HG02852 (cell line): ENCODE results near the gene TMBIM6.
"Not testable (repeated sequence)": the region's sequence is repeated elsewhere in the genome, so short reads cannot be mapped to it uniquely, and the experiment has no call there.

Source experiments
- ATAC-seq: cut with Tn5 transposase; IDR thresholded peaks from one replicate; pipeline ENCODE4 v1.9.1; 2021; ENCODE audit warnings: mild to moderate bottlenecking, moderate library complexity; ENCODE audit not compliant: unreplicated experiment

Gene TMBIM6

DNA sequence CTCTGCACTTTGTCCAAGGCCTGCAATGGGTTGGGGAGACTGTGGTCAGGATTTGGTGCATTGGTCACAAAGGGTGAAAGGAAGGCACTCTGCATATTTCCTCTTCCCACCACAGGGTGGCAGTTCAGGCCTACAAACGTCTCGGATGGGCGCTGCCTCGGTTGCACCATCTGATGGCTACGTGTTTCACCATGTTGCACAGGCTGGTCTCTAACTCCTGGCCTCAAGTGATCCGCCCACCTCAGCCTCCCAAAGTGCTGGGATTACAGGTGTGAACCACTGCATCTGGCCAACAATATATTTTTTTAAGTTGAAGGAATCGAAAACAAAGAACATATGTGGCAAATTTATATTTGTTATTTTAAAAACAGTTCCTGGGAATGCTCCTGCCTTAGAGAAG, 35.1 kb downstream of the TMBIM6 start:
- ATAC-seq: no peak

DNA sequence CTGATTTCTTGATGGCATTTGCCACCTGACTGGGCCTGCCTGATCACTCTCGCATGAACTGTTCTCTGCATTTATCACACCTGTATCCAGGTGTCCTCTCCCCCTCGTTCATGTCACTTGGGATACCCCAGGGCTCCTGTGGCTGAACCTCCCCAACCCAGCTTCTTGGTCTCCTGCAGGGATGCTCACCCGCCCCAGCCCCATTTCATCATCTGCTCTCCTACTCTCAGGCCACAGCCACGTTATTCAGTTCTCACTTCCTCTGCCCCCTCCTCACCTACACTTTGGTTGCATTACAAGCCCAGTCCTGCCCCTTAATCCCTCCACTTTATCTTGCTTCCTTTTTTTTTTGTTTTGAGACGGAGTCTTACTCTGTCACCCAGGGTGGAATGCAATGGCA, 35.5 kb downstream of the TMBIM6 start:
- ATAC-seq: no peak

DNA sequence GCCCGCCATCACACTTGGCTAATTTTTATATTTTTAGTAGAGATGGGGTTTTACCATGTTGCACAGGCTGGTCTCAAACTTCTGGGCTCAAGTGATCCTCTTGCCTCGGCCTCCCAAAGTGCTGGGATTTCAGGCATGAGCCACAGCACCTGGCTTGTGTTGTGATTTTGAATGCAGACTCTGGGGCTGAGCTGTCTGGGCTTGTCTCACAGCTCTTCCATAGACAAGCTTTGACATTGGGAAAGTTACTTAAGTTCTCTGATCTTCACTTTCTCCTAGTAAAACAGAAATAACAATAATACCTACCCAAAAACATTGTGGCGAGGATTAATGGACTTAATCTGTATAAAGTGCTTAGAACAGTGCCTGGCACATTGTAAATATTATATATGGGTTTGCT, 36.0 kb downstream of the TMBIM6 start:
- no peak for ATAC-seq

DNA sequence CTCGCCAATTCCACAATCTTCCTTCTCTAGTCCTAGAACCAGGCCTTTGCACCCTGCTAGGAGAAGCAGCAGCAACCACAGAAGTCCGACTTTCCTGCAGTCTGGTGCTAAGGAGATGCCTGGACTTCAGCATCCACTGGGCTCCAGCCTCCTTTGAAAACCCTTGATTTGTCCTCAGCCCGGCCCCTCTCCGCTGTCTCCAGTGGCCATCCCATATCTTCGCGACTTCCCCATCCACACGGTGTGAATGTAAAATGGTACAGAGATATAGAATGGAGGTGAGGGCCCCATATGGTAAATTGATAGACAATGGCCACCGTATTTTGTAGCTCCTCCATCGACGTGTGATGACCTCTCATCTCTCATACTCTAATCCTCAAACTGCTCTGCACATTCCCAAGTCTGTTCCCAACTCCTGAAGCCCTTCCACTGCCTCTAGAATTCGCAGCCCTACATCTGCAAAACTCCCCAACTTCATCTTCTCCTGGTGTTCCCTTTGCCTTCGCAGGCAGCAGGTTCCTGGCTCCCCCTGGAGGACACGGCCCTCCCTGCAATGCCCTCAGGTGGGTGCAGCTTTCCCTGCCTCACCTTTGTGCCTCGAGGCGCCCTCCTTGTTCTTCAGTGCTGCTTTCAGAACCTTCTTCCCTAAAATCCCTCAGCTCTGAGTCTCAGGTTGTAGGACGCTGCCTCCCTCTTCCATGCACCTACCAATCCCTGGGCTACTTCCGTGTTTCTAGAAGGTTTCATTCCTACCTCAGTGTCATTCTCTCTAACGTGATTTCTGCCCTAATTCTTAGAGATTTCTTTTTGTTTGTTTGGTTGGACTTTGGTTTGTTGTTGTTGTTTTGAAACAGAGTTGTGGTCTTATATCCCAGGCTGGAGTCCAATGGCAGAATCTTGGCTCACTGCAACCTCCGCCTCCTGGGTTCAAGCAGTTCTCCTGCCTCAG, 36.7 kb downstream of the TMBIM6 start:
- ATAC-seq: no peak

DNA sequence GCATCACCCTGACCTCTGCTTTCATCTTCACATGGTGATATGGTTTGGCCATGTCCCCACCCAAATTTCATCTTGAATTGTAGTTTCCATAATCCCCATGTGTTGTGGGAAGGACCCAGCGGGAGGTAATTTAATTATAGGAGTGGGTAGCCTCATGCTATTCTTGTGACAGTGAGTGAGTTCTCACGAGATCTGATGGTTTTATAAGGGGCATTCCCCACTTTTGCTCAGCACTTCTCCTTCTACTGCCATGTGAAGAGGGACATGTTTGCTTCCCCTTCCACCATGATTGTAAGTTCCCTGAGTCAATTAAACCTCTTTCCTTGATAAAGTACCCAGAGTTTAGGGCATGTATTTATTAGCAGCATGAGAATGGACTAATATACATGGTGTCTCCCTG, 38.2 kb downstream of the TMBIM6 start:
- ATAC-seq: no peak

DNA sequence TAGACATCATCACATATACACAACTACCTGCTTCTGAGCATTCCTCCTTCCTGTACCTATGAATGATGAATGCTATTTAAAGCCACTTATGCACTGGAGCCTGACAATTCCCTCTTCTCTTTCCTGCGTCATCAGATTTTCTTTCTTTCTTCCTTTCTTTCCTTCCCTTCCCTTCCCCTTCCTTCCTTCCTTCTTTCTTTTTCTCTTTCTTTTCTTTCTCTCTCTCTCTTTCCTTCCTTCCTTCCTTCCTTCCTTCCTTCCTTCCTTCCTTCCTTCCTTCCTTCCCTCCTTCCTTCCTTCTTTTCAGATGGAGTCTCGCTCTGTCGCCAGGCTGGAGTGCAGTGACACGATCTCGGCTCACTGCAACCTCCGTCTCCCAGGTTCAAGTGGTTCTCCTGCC, 39.6 kb downstream of the TMBIM6 start:
- not testable (repeated sequence) for ATAC-seq

DNA sequence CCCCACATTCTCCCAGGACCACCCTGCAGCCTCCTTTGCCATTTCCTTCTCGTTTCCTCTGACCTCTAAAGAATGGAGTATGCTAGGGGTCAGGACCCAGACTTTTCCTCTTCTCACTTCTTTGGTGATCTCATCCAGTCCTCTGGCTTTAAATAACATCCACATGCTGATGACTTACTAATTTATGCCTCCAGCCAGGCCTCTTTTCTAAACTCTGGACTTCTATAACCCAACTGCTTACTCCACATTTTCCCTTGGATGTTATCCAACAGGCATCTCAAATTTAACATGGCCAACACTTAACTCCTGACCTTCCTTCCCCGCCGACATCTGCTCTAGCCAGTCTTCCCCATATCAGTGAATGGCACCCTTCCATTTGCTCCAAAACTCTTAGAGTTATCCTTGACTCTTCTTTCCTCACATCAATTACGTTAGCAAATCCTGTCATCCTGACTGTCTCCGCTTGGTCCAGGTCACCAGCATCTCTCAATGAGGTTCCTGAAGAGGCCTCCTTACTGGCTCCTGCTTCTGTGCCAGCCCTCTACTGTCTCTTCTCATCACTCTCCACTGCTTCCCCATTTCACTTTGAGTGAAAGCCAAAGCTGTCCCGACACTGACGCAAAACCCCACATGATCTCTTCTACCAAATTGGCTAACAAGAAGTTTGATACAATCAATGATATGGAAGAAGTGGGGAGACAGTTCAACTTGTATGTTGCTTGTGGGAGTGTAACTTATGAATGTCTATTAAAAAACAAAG, 42.7 kb downstream of the TMBIM6 start:
- ATAC-seq: no peak

DNA sequence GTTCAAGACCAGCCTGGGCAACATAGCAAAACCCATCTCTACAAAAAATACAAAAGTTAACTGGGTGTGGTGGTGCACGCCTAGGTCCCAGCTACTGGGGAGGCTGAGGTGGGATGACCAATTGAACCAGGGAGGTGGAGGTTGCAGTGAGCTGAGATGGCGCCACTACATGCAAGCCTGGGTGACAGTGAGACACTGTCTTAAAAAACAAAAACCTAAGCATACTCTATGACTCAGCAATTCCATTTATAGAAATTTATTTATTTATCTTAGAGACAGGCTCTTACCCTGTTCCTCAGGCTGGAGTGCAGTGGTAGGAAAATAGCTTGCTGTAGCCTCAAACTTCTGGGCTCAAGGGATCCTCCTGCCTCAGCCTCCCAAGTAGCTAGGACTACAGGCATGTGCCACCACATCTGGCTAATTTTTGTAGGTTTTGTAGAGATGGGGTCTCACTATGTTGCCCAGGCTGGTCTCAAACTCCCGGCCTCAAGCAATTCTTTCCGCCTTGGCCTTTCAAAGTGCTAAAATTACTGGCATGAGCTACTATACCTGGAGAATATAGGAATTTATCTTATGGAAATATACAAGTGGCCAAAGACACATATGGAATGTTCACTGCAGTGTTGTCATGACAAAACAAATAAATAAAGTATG, 43.5 kb downstream of the TMBIM6 start:
- ATAC-seq: no peak

DNA sequence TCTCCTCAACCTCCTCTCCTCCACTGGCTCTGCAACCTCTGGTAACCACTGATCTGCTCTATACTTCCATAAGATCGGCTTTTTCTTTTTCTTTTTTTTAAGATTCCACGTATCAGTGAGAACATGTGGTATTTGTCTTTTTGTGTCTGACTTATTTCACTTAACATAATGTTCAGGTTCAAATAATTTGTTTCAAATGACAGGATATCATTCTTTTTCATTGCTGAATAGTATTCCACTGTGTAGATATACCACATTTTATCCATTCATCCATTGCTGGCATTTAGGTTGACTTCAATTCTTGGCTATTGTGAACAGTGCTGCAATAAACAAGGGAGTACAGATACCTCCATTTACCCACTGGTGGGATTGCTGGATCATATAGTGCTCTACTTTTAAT, 46.3 kb downstream of the TMBIM6 start:
- no peak for ATAC-seq

DNA sequence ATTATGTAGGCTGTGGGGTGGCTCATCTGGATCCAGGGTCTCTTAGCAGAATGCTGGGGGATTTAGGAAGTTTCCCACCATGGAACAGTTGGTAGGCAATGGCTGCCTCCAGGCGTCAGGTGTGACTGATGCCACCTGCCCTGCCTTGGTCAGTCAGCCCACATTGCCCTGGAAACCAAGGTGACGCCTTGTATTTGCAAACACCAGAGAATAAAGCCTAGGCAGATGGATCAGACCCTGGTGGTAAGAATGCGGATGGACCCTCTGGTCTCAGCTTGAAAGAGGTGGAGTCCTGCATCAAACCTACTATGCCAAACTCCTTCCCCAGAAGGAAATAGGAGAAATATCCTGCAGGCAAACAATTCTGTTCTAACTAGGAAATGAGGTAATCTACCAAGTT, 48.6 kb downstream of the TMBIM6 start:
- no peak for ATAC-seq

DNA sequence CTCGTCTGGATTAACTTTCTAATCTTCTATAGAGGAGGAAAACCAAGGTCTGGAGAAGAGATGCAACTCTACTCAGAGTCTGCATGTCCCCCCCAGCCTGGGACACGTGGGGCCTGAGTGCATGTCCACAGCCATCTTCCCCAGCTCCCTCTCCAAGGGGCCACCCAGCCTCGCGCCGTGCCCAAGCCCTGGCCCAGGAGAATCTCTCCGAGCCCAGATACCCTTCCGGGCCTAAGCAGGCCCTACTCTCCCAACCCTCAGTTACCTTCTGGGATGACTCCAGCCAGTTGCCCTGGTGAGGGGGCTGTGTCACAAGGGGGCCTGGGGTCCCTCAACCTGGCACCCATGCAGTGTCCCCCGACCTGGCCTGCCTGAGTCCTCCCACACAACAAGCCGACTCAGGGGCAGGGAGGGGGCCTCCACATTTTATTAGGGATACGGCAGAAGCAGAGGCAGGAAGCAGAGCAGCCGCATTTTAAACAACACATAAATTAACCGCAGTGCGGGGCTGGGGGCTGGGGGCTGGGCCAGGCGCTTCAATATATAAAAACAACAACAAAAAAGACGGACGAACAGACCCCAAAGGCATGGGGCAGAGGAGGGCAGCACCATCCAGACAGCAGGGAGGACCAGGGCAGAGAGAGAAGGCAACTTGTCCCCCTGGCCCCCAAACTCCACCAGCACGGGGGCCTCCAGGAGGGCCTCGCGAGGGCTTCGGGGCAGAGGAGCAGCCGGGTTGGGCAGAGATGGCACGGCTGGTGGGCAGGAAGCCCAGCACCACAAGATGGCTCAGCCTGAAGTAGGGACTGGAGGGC, 49.6 kb downstream of the TMBIM6 start:
- no peak for ATAC-seq

DNA sequence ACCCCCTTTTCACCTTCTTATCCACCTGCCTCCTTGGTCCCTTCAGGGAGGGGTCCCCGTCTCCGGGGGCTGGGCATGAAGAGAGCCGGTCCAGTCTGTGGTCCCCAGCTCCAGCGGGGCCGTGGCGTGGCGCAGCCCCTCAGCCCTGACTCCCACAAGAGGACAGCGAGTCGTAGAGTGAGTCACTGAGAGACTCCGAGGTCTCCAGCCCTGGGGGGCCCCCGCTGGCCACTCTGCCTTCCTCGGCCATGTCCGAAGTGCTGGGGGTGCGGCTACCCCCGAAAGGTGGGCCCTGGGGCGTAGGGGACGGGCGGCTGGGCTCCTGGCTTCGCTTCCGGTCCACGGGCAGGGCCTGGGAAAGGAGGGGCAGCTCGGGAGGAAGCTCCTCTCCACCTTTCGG, 50.3 kb downstream of the TMBIM6 start:
- no peak for ATAC-seq

DNA sequence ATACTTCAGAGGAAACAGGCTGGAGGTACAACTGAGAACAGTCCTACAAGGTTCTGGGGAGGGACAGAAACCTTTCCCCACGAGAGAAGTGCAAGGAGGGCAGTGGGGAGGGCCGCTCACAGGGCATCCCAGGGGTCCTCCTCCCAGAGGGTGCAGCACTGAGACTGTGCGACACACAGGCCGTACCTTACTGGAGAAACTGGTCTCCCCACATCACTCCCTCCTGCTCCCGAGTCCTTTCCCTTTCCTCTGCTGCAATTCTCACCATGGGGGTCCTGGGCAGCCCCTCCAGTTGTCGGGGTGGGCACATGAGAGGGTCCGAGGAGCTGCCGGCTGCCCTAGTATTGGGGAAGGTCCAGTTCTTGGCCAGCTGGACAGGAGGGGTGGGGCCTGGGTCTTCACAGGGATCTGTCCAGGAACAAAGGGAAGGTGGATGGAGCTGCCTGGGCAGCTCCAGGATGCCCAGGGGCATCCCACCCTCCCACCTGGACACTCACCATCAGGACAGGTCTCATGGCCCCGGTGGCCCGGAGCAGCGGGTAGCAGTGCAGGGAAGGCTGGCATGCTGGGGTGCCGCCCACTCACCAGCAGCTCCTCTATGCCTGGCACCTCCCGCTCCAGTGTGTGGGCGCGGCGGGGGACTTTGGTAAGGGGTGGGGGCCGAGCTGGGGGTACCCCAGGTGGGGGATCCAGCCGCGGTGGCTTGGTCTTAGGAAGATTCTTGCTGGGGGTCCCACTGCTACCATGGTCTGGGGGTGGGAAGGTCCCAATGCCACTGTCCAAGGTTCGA, 51.0 kb downstream of the TMBIM6 start:
- ATAC-seq: no peak

DNA sequence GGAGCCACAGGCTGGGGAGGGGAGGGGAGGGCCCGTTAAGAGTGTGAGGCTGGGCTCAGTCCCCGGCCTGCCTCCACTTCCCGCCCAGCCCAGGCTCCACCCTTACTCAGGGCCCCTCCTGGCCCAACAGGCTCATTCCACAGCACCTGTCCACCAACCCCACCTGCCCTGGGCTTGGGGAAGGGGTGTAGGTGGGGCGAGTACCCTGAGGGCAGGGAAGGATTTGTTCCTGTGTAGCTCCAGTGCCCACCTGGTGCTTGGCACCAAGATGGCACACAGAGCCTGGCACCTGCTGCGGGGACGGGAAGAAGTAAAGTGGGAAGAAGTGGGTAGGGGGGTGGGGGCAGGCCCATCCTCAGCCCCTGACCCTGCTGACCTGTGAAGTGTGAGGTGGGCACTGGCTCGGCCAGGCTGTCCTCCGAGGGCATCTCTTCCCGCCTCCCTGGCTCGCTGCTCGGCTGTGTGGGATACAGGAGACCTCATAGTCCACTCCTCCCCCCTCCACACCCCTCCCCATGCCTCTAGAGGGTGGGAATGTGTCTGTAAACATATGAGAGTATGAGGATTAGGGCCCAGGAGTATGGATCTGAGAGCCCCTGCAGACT, 51.7 kb downstream of the TMBIM6 start:
- no peak for ATAC-seq

DNA sequence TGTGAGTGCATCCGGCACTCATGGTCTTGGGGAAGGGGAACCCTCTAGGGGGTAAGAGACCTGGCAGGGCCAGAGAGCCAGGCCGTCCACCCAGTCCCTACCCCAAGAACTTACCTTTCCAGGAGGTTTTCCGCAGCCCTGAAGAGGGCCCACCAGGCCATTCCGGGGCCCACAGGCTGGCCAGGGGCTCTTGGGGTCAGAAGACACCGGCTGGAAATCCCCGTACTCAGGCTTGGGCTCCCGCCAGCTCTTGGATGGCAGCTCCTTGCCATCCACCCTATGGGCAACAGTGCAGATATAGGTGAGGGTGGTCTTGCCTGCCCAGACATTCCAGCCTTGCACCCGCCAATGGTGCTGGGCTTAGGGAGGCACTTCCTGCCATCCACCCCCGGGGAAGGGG, 52.3 kb downstream of the TMBIM6 start:
- no peak for ATAC-seq

DNA sequence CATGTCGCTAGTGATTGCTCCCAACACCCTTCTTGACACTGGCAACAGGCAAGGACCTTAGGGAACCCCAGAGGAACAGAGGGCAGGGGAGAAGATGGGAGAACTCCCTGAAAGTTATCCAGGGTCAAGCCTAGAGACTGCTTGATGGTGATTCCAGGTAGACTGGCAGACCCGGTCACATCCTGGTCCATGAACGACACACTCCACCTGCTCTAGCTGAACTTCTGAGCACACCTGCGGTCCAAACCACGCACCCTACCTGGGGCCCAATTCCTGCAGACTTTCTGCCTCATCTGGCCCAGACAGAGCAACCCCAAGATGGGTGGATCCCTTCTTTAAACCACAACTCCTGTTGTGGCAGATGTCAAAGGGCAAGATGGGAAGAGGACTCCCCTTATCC, 52.7 kb downstream of the TMBIM6 start:
- no peak for ATAC-seq

DNA sequence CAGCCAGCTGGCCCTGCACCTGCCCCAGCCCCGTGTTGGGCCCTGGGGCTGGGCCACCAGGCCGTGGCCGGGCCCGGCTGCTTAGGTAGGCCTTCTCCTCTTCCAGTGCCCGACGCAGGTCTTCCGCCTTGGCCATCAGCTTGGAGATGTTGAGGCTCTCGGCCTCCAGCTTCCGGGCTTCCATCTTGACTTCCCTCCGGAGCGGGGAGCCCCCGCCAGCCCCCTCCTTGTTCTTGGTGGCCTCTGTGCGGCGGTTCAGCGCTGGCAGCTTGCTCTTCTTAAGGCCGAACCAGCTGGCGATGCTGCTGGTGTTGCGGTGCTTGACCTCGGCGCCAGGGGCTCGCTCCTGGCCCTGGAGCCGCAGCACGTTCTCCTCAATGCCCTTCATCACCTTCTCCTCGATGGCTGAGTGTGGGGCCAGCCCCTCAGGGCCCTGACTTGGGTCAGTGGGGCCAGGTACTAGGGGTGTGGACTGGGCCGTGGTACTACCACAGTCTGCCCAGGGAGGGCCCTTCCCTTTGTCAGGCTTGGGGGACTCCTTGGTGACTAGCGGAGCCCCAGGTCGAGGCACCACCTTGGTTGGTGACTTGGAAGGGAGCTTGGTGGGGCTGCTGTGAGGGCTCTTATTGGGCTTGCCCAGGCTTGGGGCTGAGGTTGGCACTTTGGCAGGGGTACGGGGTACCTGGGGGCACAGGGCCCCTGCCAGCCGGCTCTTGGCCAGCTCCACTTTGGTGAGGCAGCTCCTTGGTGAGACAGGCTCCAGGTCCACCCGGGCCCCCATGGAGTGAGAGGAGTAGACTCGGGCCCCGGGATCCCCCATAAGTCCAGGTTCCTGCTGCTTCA, 53.7 kb downstream of the TMBIM6 start:
- no peak for ATAC-seq

DNA sequence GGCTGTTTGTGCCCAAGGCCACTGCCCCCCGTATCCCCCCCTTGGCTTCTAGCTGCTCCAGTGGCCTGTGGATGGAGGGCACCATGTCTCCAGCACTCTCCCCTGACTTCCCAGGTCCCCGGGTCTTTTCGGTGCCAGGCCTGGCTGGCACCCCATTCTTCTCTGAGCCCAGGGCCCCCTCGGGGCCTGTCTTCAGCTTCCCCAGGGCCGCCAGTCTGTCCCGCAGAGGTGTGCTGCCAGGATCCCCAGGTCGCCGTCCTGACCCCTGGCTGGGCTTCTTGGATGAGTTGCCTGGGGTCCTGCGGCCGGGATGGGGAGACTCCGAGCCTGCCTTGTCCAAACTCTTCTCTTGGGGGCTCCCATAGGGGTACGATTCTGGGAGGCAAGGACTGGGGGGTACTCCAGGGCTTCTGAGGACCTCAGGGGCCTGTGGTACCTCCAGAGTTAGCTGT, 54.3 kb downstream of the TMBIM6 start:
- ATAC-seq: no peak

DNA sequence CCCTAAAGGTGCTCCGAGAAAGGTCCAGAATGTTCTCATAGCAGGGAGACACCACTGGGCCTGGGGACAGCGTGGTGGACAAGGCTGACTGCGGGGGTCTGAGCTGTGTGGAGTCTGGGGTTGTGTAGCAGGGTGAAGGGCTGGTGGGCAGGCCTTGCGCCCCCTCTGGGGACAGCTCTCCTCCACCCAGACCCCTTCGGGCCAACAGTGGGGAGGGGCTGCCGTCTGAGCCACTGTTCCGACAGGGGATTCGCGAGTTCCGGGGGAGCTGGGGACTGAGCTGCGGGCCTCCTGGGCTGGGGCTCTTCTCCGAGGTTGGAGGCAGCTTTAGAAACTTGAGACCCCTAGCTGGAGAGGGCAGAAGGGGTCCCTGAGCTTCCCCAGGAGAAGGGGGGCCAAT, 54.8 kb downstream of the TMBIM6 start:
- no peak for ATAC-seq
